NCI-H2227 treated with DMSO at 0.1 percent for 48 hours (cell line): ENCODE measurements around the gene MVD.

Experiments used
- DNase-seq: peaks from one replicate; lab custom pipeline; 2025; lab: John Stamatoyannopoulos, UW

MVD gene

GRCh38 chr16:88640498-88641247 is 22.2 kb downstream of the MVD start:
- no peak for DNase-seq

GRCh38 chr16:88640039-88640495 is 22.8 kb downstream of the MVD start:
- no peak for DNase-seq

GRCh38 chr16:88639231-88640038 is 23.5 kb downstream of the MVD start:
- DNase-seq, result no peak

- DNase-seq, result no peak
These were observed 24.3 kb downstream of the MVD start, which contains the start of gene IL17C for GRCh38 chr16:88638323-88639230. Gene IL17C (plus strand): TSS chr16:88638572. CDS start chr16:88638642, 70 bp downstream.

- no peak for DNase-seq
These were observed 26.2 kb downstream of the MVD start for GRCh38 chr16:88636488-88637265.

- DNase-seq, result no peak
These were observed 27.1 kb downstream of the MVD start for GRCh38 chr16:88635671-88636319.

GRCh38 chr16:88634994-88635670 is 27.8 kb downstream of the MVD start:
- DNase-seq, result no peak

- no peak for DNase-seq
These were observed 28.5 kb downstream of the MVD start for GRCh38 chr16:88634141-88634993.

- DNase-seq, result no peak
These were observed 29.2 kb downstream of the MVD start for GRCh38 chr16:88633684-88634140.

GRCh38 chr16:88632587-88632930 is 30.3 kb downstream of the MVD start:
- DNase-seq, result no peak

- no peak for DNase-seq
These were observed 30.8 kb downstream of the MVD start for GRCh38 chr16:88631920-88632586.

GRCh38 chr16:88631384-88631783 is 31.5 kb downstream of the MVD start:
- DNase-seq, result no peak

GRCh38 chr16:88630941-88631340 is 31.9 kb downstream of the MVD start:
- DNase-seq, result no peak

GRCh38 chr16:88630433-88630832 is 32.5 kb downstream of the MVD start:
- DNase-seq, result no peak

- no peak for DNase-seq
These were observed 33.1 kb downstream of the MVD start for GRCh38 chr16:88629835-88630234.

- no peak for DNase-seq
These were observed 34.3 kb downstream of the MVD start for GRCh38 chr16:88628512-88628974.

GRCh38 chr16:88627531-88628411 is 35.1 kb downstream of the MVD start:
- DNase-seq, result no peak

GRCh38 chr16:88626646-88627045 is 36.2 kb downstream of the MVD start:
- DNase-seq, result no peak
